ENCODE measurements around the gene GAL3ST2. TPM values are rescaled to one million over a fixed set of nuclear protein-coding genes. Genes with fewer than 3 reads are reported as not detected.

GAL3ST2 gene
- total RNA-seq, 2 experiments from 2014 or later: 1.5 to 1.9 TPM

GRCh38 chr2:241811201-241811951, 34.8 kb downstream of the GAL3ST2 start:
- ATAC-seq (ENCODE audit: poor library complexity) (no peak), DNase-seq (no peak)
- ChIA-PET POLR2A (no interaction called here), CTCF (no interaction called here)
- Mint-ChIP-seq H3K4me1 (ENCODE audit: low read depth) (peaks cover 5% of the 10 kb centered on the region), H3K9me3 (no peaks in the 10 kb centered on the region), H3K36me3 (ENCODE audit: low read depth) (no peaks in the 10 kb centered on the region), H3K4me3 (no peak overlapping the region), H3K27ac (no peak overlapping the region), H3K27me3 (peaks cover 11% of the 10 kb centered on the region)
- Histone ChIP-seq H3K4me3 (ENCODE audit: low read length) (no peak overlapping the region), H3K9me3 (ENCODE audit: control insufficient read depth in 1 of 2, insufficient read depth in 1 of 2, low read length in 2 of 2) (no peaks in the 10 kb centered on the region), H3K27ac (ENCODE audit: low read depth in 1 of 2, low read length in 2 of 2) (no peak overlapping the region), H3K36me3 (ENCODE audit: insufficient read depth, low read length) (no peaks in the 10 kb centered on the region), H3K4me1 (ENCODE audit: insufficient read depth, low read length) (peaks cover 15% of the 10 kb centered on the region), H3K27me3 (ENCODE audit: control insufficient read depth in 1 of 2, insufficient read depth in 2 of 2, low read length in 2 of 2) (no peaks in the 10 kb centered on the region)
- intact Hi-C loops (cut with DNase I, micrococcal nuclease): loop anchor here in 1 of 2 experiments (10.0 kb wide), 1 partner anchor 53 kb away; the partner anchor contains the start of gene RTP5
- TF ChIP-seq, protein P1, sequence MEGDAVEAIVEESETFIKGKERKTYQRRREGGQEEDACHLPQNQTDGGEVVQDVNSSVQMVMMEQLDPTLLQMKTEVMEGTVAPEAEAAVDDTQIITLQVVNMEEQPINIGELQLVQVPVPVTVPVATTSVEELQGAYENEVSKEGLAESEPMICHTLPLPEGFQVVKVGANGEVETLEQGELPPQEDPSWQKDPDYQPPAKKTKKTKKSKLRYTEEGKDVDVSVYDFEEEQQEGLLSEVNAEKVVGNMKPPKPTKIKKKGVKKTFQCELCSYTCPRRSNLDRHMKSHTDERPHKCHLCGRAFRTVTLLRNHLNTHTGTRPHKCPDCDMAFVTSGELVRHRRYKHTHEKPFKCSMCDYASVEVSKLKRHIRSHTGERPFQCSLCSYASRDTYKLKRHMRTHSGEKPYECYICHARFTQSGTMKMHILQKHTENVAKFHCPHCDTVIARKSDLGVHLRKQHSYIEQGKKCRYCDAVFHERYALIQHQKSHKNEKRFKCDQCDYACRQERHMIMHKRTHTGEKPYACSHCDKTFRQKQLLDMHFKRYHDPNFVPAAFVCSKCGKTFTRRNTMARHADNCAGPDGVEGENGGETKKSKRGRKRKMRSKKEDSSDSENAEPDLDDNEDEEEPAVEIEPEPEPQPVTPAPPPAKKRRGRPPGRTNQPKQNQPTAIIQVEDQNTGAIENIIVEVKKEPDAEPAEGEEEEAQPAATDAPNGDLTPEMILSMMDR (IDR thresholded peaks at IDR 0.05): no peak

DNA sequence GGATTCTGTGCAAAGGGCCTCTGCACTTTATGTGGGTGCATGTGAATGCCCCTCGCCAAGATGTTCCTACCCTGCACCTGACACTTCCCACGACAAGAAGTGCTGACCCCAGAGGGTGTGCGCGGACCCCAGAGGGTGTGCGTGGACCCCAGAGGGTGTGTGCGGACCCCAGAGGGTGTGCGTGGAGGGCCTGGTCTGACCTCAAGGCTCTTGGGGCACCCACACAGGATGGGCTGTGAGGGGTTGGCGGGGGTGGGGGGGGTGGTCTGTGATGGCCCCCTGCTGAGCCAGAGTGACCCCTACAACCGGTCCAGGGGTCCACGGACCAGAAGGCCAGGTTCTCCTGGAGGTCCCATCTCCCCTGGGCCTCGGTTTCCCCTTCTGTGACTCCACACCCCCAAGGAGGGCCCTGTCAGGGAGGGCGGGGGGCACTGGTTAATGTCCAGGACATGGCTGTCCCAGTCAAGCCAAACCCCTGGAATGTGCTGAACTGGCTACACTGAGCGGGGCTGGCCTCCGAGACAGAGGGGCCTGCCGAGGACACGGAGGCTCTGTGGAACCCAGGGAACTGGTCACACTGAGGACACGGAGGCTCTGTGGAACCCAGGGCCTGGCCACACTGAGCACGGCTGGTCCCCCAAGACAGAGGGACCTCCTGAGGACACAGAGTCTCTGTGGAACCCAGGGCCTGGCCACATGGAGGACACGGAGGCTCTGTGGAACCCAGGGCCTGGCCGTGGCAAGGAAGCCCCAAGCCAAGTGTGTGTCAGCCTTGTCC, 35.5 kb downstream of the GAL3ST2 start:
- Histone ChIP-seq H3K4me3 (ENCODE audit: low read length) (no peak overlapping the region), H3K4me1 (ENCODE audit: insufficient read depth, low read length) (peaks cover 22% of the 10 kb centered on the region), H3K36me3 (ENCODE audit: insufficient read depth, low read length) (no peaks in the 10 kb centered on the region), H3K9me3 (ENCODE audit: control insufficient read depth in 1 of 2, insufficient read depth in 1 of 2, low read length in 2 of 2) (no peaks in the 10 kb centered on the region), H3K27me3 (ENCODE audit: control insufficient read depth in 1 of 2, insufficient read depth in 2 of 2, low read length in 2 of 2) (no peaks in the 10 kb centered on the region), H3K27ac (ENCODE audit: low read depth in 1 of 2, low read length in 2 of 2) (no peak overlapping the region)
- DNase-seq (no peak), ATAC-seq (ENCODE audit: poor library complexity) (no peak)
- H3K27me3 Mint-ChIP-seq: peaks cover 11% of the 10 kb centered on the region
- POLR2A ChIA-PET: no interaction called here
- H3K27ac Mint-ChIP-seq: no peak overlapping the region
- H3K36me3 Mint-ChIP-seq (ENCODE audit: low read depth): no peaks in the 10 kb centered on the region
- peaks cover 5% of the 10 kb centered on the region for H3K4me1 Mint-ChIP-seq (ENCODE audit: low read depth)
- intact Hi-C loops (cut with DNase I, micrococcal nuclease): loop anchor here in 1 of 2 experiments (10.0 kb wide), 1 partner anchor 53 kb away; the partner anchor contains the start of gene RTP5
- no peaks in the 10 kb centered on the region for H3K9me3 Mint-ChIP-seq
- H3K4me3 Mint-ChIP-seq: no peak overlapping the region
- CTCF ChIA-PET: no interaction called here
- TF ChIP-seq, protein P1 (IDR thresholded peaks at IDR 0.05): no peak

GRCh38 chr2:241812730-241813643, 36.4 kb downstream of the GAL3ST2 start:
- no peak for ATAC-seq (ENCODE audit: poor library complexity)
- no peaks in the 10 kb centered on the region for H3K36me3 Mint-ChIP-seq (ENCODE audit: low read depth)
- H3K27ac Mint-ChIP-seq: peak overlapping the region; percentile 44
- no peaks in the 10 kb centered on the region for H3K36me3 ChIP-seq (ENCODE audit: insufficient read depth, low read length)
- peaks cover 10% of the 10 kb centered on the region for H3K4me1 Mint-ChIP-seq (ENCODE audit: low read depth)
- intact Hi-C loops (cut with DNase I, micrococcal nuclease): loop anchor here in 1 of 2 experiments (10.0 kb wide), 1 partner anchor 52 kb away; the partner anchor contains the start of gene RTP5
- ChIA-PET CTCF (no interaction called here), POLR2A (no interaction called here)
- H3K4me3 Mint-ChIP-seq: no peak overlapping the region
- no peaks in the 10 kb centered on the region for H3K9me3 ChIP-seq (ENCODE audit: control insufficient read depth in 1 of 2, insufficient read depth in 1 of 2, low read length in 2 of 2)
- peaks cover 28% of the 10 kb centered on the region for H3K4me1 ChIP-seq (ENCODE audit: insufficient read depth, low read length)
- peak in 1 of 14 experiments; percentile 30 for DNase-seq
- no peaks in the 10 kb centered on the region for H3K27me3 ChIP-seq (ENCODE audit: control insufficient read depth in 1 of 2, insufficient read depth in 2 of 2, low read length in 2 of 2)
- TF ChIP-seq, protein P1 (IDR thresholded peaks at IDR 0.05): no peak
- no peak overlapping the region for H3K27ac ChIP-seq (ENCODE audit: low read depth in 1 of 2, low read length in 2 of 2)
- H3K9me3 Mint-ChIP-seq: no peaks in the 10 kb centered on the region
- no peak overlapping the region for H3K4me3 ChIP-seq (ENCODE audit: low read length)
- peaks cover 11% of the 10 kb centered on the region for H3K27me3 Mint-ChIP-seq
